NCI-H2029 (cell line): ENCODE results near the gene MAP1LC3B2.

Source experiments
- DNase-seq: peaks from one replicate; lab custom pipeline; 2025; lab: John Stamatoyannopoulos, UW

MAP1LC3B2 gene

DNA sequence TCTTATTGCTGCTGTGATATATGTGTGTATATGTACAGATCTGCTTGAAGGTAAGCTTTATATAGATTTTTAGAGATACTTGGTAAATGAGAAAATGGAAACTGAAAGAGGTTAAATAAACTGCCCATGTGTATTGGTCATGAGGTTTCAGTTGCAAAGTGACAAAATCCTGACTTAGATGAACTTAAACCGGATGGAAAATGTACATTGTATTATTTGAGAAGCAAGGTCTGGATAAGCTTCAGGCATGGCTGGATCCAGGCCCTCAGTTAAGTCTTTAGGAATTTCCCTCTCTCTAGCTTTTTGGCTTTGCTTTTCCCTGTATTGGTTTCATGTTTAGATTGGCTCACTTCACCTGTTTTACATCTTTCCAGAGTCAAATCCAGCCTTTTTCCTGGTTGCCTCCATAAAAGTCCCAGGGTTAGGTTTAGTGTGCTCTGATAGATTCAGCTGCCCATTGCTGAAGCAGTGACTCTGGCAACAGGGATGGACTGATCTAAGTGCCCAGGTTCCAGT is 21.0 kb upstream of the MAP1LC3B2 start:
- no peak for DNase-seq

DNA sequence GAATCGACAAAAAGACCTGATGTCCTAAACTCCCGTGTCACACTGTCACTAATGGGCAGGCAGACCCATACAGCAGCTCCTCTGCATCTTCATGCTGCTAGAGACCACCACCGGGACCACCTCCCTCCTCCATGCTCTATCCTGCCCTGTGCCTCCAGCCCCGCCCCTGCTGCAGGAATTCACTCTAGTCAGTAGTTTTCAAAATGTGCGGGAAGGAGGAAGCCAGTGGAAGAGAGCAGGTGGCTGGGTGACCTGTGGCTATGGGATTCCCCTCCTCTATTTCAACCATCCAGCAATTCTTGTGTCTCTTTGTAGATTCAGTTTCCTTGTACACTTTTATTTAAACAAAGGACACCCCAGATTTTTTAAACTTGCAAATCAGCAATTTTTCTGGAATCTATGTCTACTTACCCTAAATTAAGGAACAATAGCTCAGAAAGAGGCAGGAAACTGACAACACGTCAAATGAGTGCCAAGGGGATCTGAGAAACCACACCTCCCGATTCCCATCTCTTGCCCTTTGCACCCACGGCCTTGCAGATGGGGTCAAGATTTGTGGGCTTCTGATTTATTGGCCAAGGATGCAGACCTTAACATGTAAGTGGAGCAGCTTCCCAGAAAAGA is 20.4 kb upstream of the MAP1LC3B2 start:
- DNase-seq: no peak

DNA sequence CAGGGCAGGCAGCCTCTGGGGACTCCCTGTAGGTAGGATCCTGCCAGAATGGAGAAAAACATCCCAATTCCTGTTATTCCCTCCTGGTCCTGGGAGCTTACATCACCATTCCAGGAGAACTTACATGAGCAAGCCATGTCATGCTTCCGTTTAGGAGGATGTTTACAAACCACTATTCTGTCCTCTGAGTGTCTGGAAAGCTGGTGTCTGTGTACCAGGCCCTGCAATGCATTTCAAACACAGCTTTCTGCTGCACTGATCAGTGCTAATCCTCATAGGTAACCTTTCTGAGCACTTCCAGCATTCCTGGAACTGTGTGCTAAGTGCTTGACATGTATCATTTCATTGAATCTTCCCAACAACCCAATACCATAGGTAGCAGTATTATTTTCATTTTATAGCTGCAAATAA is 19.8 kb upstream of the MAP1LC3B2 start:
- peak; percentile 60 for DNase-seq

DNA sequence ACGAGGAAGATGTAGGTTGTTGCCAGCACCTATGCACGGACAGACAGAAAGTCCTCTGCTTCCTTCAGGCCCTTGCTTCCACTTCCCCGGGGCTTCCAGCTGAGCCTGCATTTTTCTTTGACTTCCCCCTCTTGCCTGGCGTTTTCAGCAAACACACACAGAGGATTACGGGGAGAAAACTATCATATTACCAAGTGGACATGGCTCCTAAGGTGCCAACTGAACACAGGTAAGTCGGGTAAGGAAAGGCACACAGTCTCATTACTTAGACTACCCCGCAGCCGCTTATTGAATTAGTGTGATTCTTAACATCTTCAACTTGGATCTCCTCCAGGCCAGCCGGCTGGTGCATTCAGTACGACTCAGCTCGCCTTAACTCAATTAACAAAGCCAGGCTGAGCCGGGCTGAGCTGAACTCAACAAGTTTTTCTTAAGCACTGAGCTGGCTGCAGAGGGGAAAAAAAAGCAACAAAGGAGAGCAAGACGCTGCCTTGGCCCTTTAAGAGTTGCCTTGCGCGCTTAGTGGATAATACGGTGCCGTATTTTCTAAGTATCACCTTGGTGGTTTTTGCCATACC is 19.2 kb upstream of the MAP1LC3B2 start:
- peak; percentile 86 for DNase-seq

DNA sequence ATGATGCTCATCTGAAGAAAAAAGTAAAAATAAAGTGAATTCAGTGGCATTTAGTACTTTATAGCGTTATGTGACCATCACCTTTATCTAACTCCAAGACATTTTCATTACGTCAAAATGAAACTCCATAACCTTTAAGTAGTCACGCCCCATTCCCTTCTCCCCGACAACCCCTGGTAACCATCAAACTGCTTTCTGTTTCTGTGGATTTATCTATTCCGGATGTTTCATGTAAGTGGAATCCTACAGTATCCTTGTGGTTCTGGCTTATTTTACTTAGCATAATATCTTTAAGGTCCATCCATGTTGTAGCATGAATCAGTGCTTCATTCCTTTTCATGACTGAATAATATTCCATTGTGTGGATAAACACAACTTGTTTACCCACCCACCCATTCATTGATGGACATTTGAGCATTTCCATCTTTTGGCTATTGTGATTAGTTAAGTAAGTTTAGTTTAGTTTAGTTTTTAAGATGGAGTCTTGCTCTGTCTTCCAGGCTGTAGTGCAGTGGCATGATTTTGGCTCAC is 18.5 kb upstream of the MAP1LC3B2 start:
- no peak for DNase-seq

DNA sequence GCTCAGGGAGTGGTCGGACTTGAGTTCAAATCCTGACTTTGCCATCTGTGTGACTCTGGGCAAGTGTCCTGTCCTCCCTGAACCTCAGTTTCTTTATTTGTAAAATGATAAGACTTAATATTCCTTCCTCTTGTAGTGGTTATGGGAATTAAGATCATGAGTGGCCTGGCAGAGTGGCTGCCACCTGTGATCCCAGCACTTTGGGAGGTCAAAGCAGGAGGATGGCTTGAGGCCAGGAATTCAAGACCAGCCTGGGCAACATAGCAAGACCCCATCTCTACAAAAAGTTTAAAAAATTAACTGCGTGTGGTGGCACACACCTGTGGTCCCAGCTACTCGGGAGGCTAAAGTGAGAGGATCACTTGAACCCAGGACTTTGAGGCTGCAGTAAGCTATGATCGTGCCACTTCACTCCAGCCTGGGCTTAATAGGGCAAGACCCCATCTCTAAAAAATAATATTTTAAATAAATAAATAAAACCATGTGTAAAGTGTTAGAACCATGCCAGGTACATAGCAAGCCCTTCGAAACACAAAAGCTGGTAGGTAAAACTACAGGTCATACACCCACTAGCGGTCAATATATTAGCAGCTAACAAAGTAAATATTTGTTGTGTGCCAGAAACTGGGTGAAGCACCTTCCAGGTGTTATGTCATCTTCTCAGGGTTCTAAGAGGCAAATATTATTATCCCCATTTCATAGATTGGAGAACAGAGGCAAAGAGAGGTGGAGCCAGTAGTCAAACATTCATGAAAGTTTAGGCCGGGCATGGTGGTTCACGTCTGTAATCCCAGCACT is 17.4 kb upstream of the MAP1LC3B2 start:
- no peak for DNase-seq

DNA sequence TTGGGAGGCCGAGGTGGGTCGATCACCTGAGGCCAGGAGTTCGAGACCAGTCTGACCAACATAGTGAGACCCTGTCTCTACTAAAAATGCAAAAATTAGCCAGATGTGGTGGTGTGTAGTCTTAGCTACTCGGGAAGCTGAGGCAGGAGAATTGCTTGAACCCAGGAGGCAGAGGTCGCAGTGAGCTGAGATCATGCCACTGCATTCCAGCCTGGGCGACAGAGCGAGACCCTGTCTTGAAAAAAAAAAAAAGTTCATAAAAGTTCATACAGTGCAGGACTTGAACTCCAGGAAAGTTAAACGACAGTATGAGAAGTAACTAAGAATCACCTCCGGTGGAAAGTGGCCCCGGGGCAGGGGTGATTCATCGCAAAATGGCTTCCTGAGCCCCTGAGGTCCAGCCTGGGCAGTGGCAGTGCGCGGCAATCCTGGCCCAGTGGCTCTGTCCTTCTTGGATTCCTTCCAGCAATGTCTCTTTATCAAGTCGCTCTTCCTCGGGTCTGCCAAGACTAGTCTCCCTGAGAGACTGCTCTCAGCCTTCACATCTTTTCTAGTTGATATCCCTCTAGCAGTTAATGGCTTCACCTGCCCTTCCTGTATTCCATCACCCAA is 16.7 kb upstream of the MAP1LC3B2 start:
- DNase-seq: no peak

DNA sequence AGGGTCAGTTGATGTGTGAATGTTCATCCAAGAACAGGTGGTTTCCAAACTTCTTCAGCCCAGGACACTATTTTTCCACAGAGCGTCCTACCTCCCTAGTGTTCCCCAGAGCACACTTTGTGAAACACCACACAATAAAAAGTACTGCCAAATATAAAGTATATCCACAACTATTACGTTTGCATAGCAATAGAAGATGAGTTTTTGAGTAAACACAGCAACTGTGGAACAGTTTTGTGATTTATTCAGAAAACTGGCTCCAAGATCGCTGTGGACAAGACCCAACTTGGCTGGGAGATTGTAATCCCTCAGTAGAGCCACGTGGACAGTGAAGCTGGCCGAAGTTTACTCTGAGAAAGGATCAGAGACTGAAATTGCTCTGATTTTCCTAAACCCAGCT is 14.5 kb upstream of the MAP1LC3B2 start:
- DNase-seq: no peak

DNA sequence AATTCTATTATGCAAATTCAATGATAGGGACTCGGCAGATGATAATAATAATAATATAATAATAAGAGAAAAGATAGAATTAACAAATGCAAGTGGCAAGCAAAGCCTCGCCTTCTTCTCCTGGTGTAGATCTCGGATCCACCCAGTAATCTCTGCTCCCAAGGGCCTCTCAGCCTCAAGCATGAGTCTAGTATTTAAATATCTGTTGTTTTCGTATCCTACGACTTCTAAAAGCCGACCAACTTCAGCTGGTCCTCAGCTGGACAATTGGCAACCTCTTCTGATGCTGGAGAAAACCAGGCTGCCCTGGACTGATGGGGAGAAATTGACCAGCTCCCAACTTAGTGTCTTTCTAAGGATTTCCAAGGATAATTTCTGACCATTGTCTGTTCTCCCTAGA is 14.0 kb upstream of the MAP1LC3B2 start:
- DNase-seq: no peak

DNA sequence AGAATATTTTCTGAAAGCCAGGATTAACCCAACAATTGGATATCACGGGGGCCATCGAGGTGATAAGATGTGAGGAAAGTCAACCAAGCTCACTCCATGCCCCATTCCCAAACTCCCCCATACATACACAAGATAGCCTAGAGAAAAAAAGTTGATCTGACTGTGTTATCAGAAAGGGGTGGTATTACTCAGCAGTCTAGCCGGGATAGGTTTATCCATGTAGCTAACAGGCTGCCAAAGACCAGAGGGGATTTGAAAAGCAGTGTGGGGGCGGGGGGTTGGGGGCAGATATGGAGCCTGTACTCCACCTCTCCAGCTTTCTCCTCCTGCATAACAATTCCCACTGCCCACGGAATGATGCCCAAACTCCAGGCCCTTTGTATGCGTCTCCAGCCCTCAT is 13.2 kb upstream of the MAP1LC3B2 start:
- no peak for DNase-seq

DNA sequence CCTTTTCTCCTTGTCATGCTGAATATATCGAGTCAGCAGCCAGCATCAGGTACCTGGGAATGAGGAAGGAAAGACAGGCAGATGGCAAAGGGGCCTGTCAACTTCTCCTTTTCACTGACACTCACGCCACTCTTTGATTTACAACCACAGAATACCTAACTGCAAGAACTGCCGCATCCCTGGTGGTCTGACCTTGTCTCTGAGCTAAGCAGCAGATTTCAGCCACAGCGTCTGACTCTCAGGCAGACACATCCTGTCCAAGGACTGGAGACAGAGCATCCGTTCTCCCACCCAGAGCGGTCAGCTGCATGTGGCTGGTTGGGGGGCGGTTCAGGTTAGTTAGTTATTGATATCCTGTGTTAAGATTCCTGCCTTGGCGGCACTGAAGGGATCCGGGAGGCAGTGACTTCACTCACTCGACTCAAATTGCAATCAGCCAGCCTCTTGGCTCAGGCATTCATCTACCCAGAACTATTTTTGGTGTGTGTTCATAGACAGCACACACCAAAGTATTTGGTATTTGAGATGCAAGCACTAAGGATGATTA is 11.2 kb upstream of the MAP1LC3B2 start:
- DNase-seq: no peak

DNA sequence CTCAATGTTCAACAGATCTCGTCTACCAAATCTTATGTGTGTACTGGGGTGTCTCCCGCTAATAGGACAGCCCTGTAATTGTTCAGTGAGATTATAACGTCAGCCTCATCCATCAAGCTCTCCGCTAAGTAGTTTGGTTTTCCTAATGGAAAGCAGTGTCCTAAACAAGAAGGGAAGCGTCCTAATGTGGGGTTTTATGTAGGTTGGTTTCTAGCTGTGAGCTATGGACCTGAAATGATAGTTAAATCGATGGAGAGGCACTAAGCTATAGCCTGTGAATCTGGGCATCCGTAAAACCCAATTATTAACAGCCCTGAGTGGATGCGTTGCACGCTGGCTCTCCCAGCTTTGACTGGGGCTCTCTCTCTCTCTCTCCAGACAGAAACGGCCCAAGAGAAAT is 9.2 kb upstream of the MAP1LC3B2 start:
- DNase-seq: no peak

DNA sequence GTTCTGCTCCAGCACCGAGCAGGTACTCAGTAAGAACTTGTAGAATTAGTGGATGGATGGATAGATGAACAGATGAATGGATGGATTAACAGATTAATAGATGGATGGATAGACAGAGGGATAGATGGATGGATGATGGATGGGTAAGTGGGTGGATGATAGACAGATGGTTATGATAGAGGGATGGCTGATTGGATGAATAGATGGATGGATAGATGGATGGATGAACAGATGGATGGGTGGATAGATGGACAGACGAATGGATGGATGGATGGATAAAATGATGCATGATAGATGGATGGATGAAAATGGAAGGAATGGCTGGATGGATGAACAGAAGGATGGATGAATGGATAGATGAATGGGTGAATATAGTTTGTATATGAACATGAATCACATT is 8.0 kb upstream of the MAP1LC3B2 start:
- no peak for DNase-seq

DNA sequence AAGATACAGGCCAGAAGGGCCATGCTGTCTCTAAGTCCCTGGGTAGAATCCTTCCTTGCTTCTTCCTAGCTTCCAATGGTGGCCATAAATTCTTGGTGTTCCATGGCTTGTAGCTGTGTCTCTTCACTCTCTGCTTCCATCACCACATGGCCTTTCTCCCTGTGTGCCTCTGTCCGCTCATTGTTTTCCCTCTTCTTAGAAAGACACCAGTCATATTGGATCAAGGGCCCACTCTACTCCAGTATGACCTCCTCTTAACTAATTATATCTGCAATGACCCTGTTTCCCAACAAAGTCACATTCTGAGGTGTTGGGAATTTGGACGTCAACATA is 7.6 kb upstream of the MAP1LC3B2 start:
- DNase-seq: no peak

DNA sequence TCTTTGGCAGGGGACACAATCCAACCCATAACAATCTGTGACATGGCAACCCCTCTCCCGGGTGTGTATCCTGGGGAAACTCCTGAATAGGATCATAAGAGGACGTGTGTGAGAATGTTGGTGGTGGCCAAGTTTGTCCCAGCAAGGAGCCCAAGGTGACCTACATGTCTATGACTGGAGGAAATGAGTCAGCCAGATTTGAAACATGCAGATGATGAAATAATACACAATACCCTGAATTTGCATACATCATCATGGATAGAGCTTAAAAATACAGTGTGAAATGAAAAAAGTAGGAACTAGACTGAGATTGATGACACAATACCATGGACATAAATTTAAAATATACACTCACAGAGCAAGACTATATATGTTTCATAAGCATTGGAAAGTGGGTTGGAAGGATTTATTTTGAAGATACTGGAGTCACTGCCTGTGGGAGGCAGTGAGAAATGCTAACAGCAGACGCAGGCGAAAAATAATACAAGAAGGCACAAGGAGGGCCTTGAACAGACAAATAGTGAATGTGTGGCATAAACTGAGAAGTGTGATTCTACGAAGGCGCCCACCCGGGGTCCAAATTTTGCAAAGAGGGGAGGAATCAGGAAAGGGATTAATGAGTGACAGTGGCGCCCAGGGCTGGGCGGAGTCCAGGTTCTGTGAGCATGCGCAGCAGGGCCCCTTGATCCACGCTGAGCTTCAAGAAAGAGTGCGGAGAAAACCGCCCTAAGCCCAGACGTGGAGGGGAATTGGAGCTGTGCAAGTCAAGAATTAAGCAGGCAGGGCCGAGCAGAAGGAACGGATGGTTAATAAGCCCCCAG is 7.0 kb upstream of the MAP1LC3B2 start:
- DNase-seq: no peak

DNA sequence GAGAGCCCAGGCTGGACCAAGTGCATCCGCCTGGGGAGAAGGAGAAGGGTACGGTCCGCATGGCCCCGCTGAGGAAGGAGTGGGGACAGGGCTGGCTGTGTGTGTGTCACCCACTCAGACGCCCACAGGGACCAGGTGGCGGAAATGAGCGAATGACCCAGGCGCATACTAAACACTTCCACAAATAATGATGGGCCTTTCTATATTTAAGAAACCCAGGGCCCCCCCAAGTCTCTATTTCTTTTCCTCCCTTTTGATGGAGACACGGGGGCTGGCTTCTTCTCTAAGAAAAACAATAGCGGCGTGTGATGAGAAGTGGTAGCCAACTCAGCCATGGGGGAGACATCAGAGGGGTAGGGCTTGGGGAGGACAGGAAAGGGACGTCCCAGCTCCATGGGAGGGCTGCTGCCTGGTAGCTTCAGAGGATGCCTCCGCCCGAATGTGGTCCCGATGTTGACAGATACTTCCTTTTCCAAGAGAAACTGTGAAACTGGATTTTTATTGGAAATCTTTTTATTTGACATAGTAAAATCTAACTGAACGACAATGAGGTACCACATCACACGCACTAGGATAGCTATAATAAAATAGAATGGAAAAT is 6.3 kb upstream of the MAP1LC3B2 start:
- DNase-seq: no peak

DNA sequence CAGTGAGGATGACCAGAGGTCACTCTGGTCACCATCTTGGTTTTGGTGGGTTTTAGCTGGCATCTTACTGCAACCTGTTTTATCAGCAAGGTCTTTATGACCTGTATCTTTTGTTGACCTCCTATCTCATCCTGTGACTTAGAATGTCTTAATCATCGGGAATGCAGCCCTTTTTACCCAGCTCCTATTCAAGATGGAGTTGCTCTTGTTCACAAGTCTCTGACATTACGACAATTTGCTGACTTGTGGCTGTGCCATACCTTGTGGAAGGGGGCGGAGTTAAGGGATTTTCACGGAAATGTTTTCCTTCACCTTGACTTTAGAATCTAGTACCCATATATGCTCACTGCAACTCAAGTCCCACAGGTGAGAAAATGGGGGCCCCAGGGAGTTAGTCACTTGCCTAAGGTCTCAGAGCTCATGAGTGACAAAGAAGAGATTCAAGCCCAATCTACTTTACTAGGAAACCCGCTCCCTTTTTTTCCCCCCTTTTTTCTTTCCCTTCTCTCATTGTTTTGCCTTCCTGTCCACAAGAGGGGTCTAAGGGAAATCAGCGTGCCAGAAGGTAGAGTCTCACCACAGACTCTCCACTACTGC is 2.7 kb upstream of the MAP1LC3B2 start:
- no peak for DNase-seq

DNA sequence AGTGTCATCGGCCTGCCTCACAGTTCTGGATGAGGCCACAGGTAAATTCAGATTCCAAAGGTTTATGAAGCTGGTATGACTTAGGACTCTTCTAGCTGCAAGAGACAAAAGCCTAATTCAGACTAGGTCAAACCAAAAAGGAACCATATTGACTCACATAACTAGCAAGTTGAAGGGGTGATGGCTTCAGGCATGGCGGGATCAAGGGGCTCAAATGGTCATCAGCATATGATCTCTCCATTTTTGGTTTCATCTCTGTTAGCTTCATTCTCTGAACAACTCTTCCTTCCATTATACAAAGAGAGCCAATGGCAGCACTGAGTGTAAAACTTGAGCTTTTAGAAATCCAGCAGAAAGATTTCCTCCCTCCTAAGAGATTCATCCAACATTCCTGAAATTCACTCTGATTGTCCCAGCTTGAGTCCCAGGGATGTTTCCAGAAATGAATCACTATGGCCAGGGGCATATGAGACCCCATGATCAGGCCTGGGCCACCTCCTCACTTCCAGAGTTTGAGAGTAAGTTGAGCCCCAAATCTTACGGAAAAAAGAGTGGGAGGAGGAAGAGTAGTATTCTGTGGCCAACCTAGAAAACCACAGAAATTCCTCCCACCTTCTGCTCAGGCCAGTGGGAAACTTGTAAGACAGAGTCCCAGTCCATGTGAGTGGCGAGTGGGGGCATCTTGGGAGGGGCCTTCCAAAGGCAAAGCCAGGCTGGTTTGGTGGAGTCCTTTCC is 2.0 kb upstream of the MAP1LC3B2 start:
- no peak for DNase-seq

DNA sequence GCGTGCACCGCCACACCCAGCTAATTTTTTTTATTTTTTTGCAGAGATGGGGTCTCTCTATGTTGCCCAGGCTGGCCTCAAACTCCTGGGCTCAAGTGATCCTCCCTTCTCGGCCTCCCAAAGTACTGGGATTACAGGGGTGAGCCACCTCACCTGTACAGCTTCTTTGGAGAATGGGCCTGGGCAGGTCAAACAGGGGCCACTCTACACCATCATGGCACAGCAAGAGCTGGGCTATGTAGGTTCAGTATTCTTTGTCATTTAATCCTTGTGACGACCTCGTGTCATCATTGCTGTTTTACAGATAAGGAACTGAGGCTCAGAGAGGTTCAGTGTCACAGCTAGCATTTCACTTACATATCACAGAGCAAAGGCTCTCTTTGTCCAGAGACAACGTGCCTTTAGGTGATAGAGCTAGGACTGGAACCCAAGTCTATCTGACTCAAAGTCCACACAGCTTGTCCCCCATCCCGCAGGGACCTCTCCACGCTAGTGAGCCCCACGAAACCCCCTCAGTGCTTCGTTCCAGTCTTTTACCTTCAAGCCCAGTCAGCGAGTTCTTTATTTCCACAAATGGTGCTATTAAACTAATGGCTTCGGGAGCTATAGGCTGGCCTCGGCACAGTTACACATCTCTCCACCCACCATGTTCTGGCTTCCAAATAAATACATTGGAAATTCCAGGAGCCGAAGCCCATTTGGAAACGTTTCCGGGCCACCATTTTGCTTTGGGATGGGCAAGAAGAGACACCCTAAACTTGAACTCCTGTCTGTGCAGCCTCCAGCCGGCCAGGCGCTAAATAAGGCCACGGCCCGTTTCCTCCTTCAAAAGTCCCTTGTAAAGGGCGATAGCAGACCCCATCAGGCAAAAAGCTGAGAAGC is 660 bp upstream of the MAP1LC3B2 start:
- no peak for DNase-seq
